Mesenteric fat pad (tissue), 1 donor: ENCODE data around the gene SOX18. TPM values are rescaled to one million over a fixed set of nuclear protein-coding genes. Genes with fewer than 3 reads are reported as not detected.
"Not testable (repeated sequence)": the region's sequence is repeated elsewhere in the genome, so short reads cannot be mapped to it uniquely, and the experiment has no call there.

Experiments used
- DNase-seq: peaks from one replicate; pipeline ENCODE4 v3.0.0-alpha.2; 2020; ENCODE audit warnings: low spot score
- total RNA-seq: library from RNA; stranded (reverse); fragmentation: NEBNext Ultra II Directional; extraction: Animal tissue kit (Norgen Biotek cat#: 25700); gene quantifications from one replicate; pipeline ENCODE4 v1.2.1, GENCODE V29; 2021
- donor health status: DM: yes; HTN: yes; CAD: no.

SOX18 gene
- total RNA-seq, 1 donor from 2014 or later: 70.5 TPM

GRCh38 chr20:64025101-64025825 is 24.2 kb downstream of the SOX18 start:
- no peak for DNase-seq

GRCh38 chr20:64024141-64024990 is 25.1 kb downstream of the SOX18 start:
- no peak for DNase-seq

GRCh38 chr20:64023361-64024140 is 25.9 kb downstream of the SOX18 start:
- no peak for DNase-seq

GRCh38 chr20:64022671-64023360 is 26.6 kb downstream of the SOX18 start:
- no peak for DNase-seq

GRCh38 chr20:64021124-64021975 is 28.1 kb downstream of the SOX18 start:
- no peak for DNase-seq

DNA sequence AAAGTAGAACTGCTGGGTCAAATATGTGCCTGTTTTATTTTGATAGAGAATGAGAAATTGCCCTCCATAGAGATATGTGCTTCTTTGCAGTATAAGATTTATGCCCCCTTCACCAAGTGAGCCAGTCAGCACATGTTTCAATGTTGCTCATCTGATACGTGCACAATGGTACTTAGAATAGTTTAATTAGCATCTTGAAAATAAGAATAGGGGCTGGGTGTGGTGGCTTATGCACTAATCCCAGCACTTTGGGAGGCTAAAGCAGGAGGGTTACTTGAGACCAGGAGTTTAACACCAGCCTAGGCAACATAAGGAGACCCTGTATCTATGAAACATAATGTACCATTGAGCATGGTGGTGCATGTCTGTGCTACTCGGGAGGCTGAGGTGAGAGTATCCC is 33.8 kb downstream of the SOX18 start:
- DNase-seq: no peak

- DNase-seq: not testable (repeated sequence)
Observed at GRCh38 chr20:64012385-64013154, 36.9 kb downstream of the SOX18 start.

- DNase-seq: no peak
Observed at GRCh38 chr20:64011366-64011779, 38.1 kb downstream of the SOX18 start.

GRCh38 chr20:64010711-64011237 is 38.7 kb downstream of the SOX18 start:
- no peak for DNase-seq

DNA sequence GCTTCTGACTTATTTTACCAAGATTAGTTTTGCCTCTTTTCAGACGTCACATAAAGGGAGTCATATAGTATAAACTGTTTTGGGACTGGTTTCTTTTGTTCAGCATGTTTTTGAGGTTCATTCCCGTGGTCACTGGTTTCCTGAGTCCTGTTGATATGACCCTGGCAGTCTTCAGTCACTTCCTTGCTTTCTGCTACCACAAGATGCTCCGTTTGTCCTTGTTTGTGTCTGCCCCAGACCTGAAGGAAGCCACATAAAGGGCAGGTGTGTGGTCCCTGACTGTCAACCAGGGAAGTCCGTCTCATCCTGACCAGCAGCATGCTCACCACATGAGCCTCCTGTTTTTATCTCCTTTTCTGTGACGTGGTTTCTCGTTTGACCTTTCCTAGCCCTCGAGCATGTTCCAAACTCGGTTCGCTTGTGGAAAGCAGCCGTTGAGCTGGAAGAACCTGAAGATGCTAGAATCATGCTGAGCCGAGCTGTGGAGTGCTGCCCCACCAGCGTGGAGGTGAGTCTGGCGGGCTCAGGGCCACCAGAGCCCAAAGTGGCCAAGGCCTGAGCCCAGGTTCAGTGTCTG is 39.5 kb downstream of the SOX18 start:
- no peak for DNase-seq

DNA sequence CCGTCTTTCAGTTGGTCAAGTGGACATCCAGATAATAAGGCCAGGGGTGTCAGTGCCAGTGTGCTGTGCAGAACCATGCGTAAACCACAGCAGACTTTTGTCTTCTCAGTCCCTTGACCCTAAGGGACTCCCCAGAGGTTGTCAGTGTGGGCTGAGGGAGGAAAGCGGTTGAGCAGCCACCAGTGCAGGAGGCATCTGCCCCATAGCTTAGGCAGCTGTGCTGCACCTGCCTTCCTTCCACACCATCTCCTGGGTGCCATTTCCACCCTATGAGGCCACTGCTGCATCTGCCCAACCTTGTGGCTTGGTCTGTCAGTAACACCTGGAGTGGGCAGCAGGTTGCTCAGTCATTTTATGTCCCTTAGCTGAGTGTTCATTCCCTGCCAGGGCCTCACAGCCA is 42.5 kb downstream of the SOX18 start:
- DNase-seq: no peak

- DNase-seq: no peak
Observed at GRCh38 chr20:64006490-64006889, 42.9 kb downstream of the SOX18 start.

DNA sequence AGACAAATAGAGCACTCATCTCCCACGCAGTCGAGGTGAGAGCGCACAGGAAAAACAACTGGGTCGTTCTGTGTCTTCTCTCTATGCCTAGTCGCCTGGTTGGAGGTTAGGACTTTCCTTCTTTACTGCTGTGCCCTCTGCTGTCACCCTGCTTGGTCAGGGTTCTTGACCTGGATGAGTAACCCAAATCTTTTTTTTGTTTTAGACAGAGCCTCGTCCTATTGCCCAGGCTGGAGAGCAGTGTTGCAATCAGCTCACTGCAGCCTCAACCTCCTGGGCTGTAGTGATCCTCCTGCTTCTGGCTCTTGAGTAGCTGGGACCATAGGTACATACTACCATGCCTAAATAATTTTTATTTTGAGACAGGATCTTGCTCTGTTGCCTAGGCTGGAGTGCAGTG is 44.0 kb downstream of the SOX18 start:
- DNase-seq: no peak

GRCh38 chr20:64003960-64004725 is 45.3 kb downstream of the SOX18 start:
- no peak for DNase-seq

- DNase-seq: no peak
Observed at GRCh38 chr20:64001607-64002011, 47.8 kb downstream of the SOX18 start.

DNA sequence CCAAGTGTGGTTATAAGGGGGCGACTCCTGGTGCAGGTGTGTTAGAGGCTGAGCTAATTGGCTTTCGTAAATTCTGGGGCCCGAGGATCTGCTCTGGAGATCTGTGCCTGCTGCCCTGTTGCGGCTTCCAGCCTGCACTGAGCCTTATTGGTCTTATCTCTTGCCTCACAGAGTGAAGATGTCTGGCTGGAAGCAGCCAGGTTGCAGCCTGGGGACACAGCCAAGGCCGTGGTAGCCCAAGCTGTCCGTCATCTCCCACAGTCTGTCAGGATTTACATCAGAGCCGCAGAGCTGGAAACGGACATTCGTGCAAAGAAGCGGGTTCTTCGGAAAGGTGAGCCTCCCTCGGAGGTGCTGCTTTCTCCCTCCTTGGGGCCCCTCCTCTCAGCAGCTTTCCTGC is 48.5 kb downstream of the SOX18 start:
- DNase-seq: no peak
